ENCODE measurements around the gene CASZ1. TPM values are rescaled to one million over a fixed set of nuclear protein-coding genes. Genes with fewer than 3 reads are reported as not detected.

CASZ1 gene
- total and polyA plus RNA-seq, 8 donors, result 6.0 to 166 (median 39.8) TPM

DNA sequence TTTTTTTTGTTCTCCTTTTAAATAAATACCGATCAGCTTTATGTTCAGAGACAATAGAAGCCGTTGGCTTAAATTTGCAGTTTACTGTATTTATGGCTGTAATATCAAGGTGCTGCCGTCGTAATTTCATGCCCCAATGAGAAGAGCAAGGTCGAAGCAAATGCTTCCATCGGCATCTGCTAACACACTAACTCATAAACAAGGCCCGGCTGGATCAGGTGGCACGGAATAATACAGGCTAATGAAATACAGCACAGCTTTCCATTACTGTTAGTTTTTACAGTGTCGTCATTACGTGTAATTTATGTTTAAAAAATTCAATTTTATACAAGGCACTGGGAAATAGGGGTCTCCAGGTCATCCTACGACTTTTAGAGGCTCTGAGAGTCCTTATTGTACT lies 202.7 kb downstream of the CASZ1 start:
- Histone ChIP-seq H3K27me3 (no peaks in the 10 kb centered on the region), H3K4me1 (peaks cover 20 to 73% (median 52%) of the 10 kb centered on the region in 4 donors), H3K4me3 (no peak overlapping the region), H3K27ac (no peak overlapping the region), H3K9me3 (no peaks in the 10 kb centered on the region), H3K36me3 (no peaks in the 10 kb centered on the region)
- 89 to 96% (median 95%) methylated on average over 11 of the region's 11 CpGs for WGBS, 5 donors
- TF ChIP-seq, protein P1, sequence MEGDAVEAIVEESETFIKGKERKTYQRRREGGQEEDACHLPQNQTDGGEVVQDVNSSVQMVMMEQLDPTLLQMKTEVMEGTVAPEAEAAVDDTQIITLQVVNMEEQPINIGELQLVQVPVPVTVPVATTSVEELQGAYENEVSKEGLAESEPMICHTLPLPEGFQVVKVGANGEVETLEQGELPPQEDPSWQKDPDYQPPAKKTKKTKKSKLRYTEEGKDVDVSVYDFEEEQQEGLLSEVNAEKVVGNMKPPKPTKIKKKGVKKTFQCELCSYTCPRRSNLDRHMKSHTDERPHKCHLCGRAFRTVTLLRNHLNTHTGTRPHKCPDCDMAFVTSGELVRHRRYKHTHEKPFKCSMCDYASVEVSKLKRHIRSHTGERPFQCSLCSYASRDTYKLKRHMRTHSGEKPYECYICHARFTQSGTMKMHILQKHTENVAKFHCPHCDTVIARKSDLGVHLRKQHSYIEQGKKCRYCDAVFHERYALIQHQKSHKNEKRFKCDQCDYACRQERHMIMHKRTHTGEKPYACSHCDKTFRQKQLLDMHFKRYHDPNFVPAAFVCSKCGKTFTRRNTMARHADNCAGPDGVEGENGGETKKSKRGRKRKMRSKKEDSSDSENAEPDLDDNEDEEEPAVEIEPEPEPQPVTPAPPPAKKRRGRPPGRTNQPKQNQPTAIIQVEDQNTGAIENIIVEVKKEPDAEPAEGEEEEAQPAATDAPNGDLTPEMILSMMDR (IDR thresholded peaks at IDR 0.05), result no peak
- TF ChIP-seq POLR2AphosphoS5 (IDR thresholded peaks at IDR 0.05) (no peak), EP300 (IDR thresholded peaks at IDR 0.05) (no peak), POLR2A (IDR thresholded peaks at IDR 0.05) (no peak)
- intact Hi-C loops (cut with DNase I; ENCODE audit: low total_unique reads), result loop anchor here (10.0 kb wide), 1 partner anchor 49 kb away; no protein-coding TSS in a partner anchor
- DNase-seq, result no peak

- TF ChIP-seq POLR2AphosphoS5 (IDR thresholded peaks at IDR 0.05), result no peak
- TF ChIP-seq POLR2A (IDR thresholded peaks at IDR 0.05), result no peak
- TF ChIP-seq, protein P1 (IDR thresholded peaks at IDR 0.05), result no peak
- TF ChIP-seq EP300 (IDR thresholded peaks at IDR 0.05), result no peak
- peaks cover 20 to 67% (median 42%) of the 10 kb centered on the region in 4 donors for H3K4me1 ChIP-seq
Measured at GRCh38 chr1:10592373-10592772, 204.1 kb downstream of the CASZ1 start.

DNA sequence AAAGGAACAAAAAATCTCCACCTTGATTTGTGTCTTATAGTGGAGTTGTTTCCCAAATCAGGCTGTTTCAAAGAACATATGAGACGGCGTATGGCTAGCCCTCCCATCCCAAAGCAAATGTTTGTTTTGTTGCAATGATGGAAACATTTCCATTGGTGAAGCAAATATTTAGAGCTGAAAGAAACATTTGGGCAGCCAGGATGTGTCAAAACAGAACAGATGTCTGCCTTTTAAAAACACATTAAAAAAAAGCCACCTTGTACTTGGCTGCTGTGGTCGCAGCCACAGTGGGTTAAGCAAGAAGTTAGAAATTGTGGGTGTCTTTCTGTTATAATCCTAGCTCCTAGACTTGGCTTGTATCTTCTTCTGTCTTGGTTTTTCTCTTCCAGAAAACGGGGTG lies 205.4 kb downstream of the CASZ1 start:
- Histone ChIP-seq H3K4me1 (peaks cover 11 to 56% (median 29%) of the 10 kb centered on the region in 4 donors), H3K27me3 (no peaks in the 10 kb centered on the region), H3K36me3 (no peaks in the 10 kb centered on the region), H3K9me3 (no peaks in the 10 kb centered on the region), H3K4me3 (no peak overlapping the region), H3K27ac (peak overlapping the region in 3 of 5 donors; percentile 4 to 41 (median 20))
- intact Hi-C loops (cut with DNase I; ENCODE audit: low total_unique reads), result loop anchor here (10.0 kb wide), 1 partner anchor 46 kb away; no protein-coding TSS in a partner anchor
- TF ChIP-seq POLR2AphosphoS5 (IDR thresholded peaks at IDR 0.05), result no peak
- no peak for TF ChIP-seq POLR2A (IDR thresholded peaks at IDR 0.05)
- TF ChIP-seq, protein P1 (IDR thresholded peaks at IDR 0.05), result no peak
- TF ChIP-seq EP300 (IDR thresholded peaks at IDR 0.05), result no peak
- 23 to 41% (median 39%) methylated on average over 4 of the region's 4 CpGs for WGBS, 5 donors
- DNase-seq, result no peak

More at GRCh38 chr1:10592373-10592772, 204.1 kb downstream of the CASZ1 start:
- Histone ChIP-seq H3K27ac (peak overlapping the region in 1 of 5 donors; percentile 46), H3K9me3 (no peaks in the 10 kb centered on the region), H3K4me3 (no peak overlapping the region), H3K36me3 (no peaks in the 10 kb centered on the region), H3K27me3 (no peaks in the 10 kb centered on the region)
- no peak for DNase-seq
- 41 to 62% (median 53%) methylated on average over 5 of the region's 5 CpGs for WGBS, 5 donors
- intact Hi-C loops (cut with DNase I; ENCODE audit: low total_unique reads), result loop anchor here (10.0 kb wide), 1 partner anchor 48 kb away; no protein-coding TSS in a partner anchor

DNA sequence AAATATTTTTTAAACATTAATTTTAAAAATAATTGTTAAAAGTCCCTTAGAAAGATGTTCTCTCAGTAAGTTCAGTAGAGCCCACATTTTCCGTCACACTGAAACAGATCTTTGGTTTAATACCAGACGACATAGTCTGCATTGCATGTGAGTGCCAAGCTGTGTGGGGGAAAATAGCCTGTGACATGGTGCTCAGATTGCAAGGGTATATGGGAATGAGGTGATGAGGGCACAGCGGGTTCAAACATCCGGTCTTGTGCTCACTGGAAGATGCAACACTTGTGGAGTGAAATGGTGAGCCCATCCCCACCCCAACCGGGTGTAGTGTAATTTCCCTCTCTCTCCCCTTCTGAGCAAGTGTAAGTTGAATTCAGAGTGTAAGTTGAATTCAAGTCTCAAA lies 207.4 kb downstream of the CASZ1 start:
- Histone ChIP-seq H3K27me3 (no peaks in the 10 kb centered on the region), H3K36me3 (no peaks in the 10 kb centered on the region), H3K9me3 (no peaks in the 10 kb centered on the region), H3K27ac (no peak overlapping the region), H3K4me3 (no peak overlapping the region), H3K4me1 (peaks cover 4 to 39% (median 17%) of the 10 kb centered on the region in 4 donors)
- TF ChIP-seq EP300 (IDR thresholded peaks at IDR 0.05), result no peak
- TF ChIP-seq, protein P1 (IDR thresholded peaks at IDR 0.05), result no peak
- no peak for TF ChIP-seq POLR2AphosphoS5 (IDR thresholded peaks at IDR 0.05)
- no peak for TF ChIP-seq POLR2A (IDR thresholded peaks at IDR 0.05)
- DNase-seq, result no peak
- WGBS, 5 donors, result 85 to 98% (median 95%) methylated on average over 5 of the region's 5 CpGs
- intact Hi-C loops (cut with DNase I; ENCODE audit: low total_unique reads), result no loop called here

Measured in stomach (tissue), 9 donors.